ENCODE results near the gene E2F2. TPM values are rescaled to one million over a fixed set of nuclear protein-coding genes. Genes with fewer than 3 reads are reported as not detected.
A peak's percentile ranks its signal among the peaks of the same experiment; 100 is the strongest.

E2F2 gene
- total and polyA plus RNA-seq, 7 donors: 0.03 to 0.32 (median 0.06) TPM; not detected in 2

DNA sequence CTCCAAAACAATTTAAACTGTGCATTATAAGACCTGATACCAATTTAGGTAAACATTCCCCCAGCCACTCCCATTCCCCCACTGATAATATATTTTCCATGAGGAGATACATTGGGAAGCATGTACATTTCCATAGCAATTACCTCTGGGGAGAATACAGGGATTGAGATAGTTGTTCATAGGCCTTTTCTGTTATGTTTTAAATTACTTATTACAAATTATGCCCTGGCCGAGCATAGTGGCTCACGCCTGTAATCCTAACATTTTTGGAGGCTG, 51.4 kb downstream of the E2F2 start:
- no peak for DNase-seq
- WGBS, 3 donors: 47 to 80% (median 59%) methylated on average over 2 of the region's 2 CpGs
- Histone ChIP-seq H3K4me1 (peaks cover 59% of the 10 kb centered on the region), H3K27me3 (ENCODE audit: insufficient read depth in 3 of 3, low read length in 2 of 3) (no peaks in the 10 kb centered on the region), H3K27ac (peak overlapping the region; percentile 87), H3K36me3 (ENCODE audit: insufficient read depth in 1 of 2, low read depth in 1 of 2) (no peaks in the 10 kb centered on the region), H3K9me3 (no peaks in the 10 kb centered on the region), H3K4me3 (peak overlapping the region; percentile 27)
- intact Hi-C loops (cut with DNase I): loop anchor here in 1 of 2 donors (5.0 kb wide), 1 partner anchor 57 kb away; the partner anchor contains the start of gene TCEA3
- no peak for ATAC-seq
- TF ChIP-seq, protein P1, sequence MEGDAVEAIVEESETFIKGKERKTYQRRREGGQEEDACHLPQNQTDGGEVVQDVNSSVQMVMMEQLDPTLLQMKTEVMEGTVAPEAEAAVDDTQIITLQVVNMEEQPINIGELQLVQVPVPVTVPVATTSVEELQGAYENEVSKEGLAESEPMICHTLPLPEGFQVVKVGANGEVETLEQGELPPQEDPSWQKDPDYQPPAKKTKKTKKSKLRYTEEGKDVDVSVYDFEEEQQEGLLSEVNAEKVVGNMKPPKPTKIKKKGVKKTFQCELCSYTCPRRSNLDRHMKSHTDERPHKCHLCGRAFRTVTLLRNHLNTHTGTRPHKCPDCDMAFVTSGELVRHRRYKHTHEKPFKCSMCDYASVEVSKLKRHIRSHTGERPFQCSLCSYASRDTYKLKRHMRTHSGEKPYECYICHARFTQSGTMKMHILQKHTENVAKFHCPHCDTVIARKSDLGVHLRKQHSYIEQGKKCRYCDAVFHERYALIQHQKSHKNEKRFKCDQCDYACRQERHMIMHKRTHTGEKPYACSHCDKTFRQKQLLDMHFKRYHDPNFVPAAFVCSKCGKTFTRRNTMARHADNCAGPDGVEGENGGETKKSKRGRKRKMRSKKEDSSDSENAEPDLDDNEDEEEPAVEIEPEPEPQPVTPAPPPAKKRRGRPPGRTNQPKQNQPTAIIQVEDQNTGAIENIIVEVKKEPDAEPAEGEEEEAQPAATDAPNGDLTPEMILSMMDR (IDR thresholded peaks at IDR 0.05): no peak

DNA sequence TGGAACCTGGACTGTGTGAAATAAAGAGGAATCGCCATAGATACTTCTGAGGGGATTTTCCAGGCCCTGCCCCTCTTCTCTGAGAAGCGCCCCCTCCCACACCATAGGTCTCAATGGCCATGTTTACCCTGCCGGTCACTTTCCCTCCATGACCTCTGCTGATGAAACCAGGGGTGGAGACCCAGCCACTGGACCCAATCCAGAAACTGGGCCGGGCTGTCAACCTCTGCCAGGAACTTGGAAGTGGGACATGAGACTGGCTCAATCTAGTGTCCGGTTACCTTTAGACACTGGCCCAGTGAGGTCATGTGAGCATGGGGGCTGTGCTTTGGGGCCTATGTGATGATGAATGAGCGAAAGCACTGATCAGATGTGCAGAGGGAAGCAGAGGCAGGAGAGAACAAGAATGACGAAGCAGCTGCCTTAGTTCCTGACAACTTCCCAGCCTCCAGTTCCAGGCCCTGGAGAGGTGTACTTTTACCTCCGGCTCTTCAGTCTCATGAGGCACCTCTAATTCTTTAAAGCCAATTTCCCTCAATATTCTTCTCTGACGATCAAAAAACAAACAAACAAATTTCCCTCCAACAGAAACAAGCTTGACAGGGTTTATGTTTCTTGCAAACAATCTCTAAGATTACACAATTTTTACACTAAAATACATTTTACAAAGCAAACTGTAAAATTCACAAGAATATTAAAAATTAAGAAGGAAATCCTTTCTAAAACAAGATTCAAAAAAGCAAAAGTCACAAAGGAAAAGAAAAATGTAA, 52.0 kb downstream of the E2F2 start:
- H3K4me3 ChIP-seq: peak overlapping the region; percentile 27
- H3K36me3 ChIP-seq (ENCODE audit: insufficient read depth in 1 of 2, low read depth in 1 of 2): no peaks in the 10 kb centered on the region
- no peaks in the 10 kb centered on the region for H3K27me3 ChIP-seq (ENCODE audit: insufficient read depth in 3 of 3, low read length in 2 of 3)
- peak overlapping the region; percentile 87 for H3K27ac ChIP-seq
- DNase-seq (peak; percentile 90 to 96), ATAC-seq (peak; percentile 90 to 95 (median 90))
- TF ChIP-seq, protein P1 (IDR thresholded peaks at IDR 0.05): peak; percentile 6
- intact Hi-C loops (cut with DNase I): loop anchor here in 1 of 2 donors (5.0 kb wide), 1 partner anchor 57 kb away; the partner anchor contains the start of gene TCEA3
- no peaks in the 10 kb centered on the region for H3K9me3 ChIP-seq
- WGBS, 3 donors: 14 to 21% (median 15%) methylated on average over 9 of the region's 9 CpGs
- H3K4me1 ChIP-seq: peaks cover 64% of the 10 kb centered on the region

DNA sequence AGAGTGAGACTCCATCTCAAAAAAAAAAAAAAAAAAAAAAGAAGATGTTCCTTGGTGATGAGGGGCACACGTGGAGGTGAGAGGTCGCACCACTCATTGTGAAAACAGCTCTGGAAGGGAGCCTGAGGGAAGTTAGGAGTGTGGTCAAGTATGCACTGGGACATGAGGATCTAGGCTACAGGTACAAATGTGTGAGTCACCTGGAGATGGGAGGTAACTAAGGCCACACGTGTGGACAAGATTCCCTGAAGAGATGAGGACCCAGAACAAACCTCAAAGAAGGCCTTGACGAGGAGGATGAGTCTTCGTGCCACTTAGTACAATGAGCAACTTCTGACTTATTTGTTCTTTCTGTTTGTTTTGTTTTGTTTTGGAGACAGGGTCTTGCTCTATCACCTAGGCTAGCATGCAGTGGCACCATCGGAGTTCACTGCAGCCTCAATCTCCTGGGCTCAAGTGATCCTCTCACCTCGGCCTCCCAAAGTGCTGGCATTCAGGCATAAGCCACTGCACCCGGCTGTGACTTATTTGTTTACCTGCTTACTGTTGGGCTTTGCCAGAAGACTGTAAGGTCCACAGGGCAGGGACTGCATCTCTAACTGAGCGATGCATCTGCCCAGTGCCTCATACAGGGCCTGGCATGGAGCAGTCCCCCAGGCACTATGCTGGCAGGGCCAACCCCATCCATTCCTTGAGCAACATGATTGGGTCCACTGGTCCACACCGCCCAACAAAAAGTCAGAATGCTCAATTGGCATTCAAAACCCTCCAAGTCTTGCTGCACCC, 53.5 kb downstream of the E2F2 start:
- TF ChIP-seq, protein P1 (IDR thresholded peaks at IDR 0.05): no peak
- Histone ChIP-seq H3K27ac (peak overlapping the region; percentile 87), H3K36me3 (ENCODE audit: insufficient read depth in 1 of 2, low read depth in 1 of 2) (no peaks in the 10 kb centered on the region), H3K4me3 (no peak overlapping the region), H3K4me1 (peaks cover 60% of the 10 kb centered on the region), H3K9me3 (no peaks in the 10 kb centered on the region), H3K27me3 (ENCODE audit: insufficient read depth in 3 of 3, low read length in 2 of 3) (no peaks in the 10 kb centered on the region)
- ATAC-seq (peak in 2 of 4 donors; percentile 6 to 12), DNase-seq (no peak)
- 79 to 84% (median 82%) methylated on average over 10 of the region's 10 CpGs for WGBS, 3 donors
- intact Hi-C loops (cut with DNase I): loop anchor here in 1 of 2 donors (5.0 kb wide), 1 partner anchor 55 kb away; the partner anchor contains the start of gene TCEA3

DNA sequence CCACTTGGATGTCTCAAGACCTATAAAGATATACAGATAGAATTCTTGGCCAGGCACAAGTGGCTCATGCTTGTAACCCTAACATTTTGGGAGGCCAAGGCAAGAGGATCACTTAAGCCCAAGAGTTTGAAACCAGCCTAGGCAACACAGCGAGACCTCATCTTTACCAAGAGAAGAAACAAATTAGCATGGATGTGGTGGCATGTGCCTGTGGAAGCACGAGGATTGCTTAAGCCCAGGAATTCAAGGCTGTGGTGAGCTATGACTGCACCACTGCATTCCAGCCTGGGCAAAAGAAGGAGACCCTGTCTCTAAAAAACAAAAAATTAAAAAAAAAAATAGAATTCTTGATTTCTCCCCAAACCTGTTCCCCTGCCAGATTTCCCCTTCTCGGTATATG, 55.4 kb downstream of the E2F2 start:
- peaks cover 52% of the 10 kb centered on the region for H3K4me1 ChIP-seq
- no peaks in the 10 kb centered on the region for H3K36me3 ChIP-seq (ENCODE audit: insufficient read depth in 1 of 2, low read depth in 1 of 2)
- no peak for ATAC-seq
- H3K27me3 ChIP-seq (ENCODE audit: insufficient read depth in 3 of 3, low read length in 2 of 3): no peaks in the 10 kb centered on the region
- intact Hi-C loops (cut with DNase I): loop anchor here in 1 of 2 donors (5.0 kb wide), 1 partner anchor 53 kb away; the partner anchor contains the start of gene TCEA3
- no peak overlapping the region for H3K4me3 ChIP-seq
- H3K27ac ChIP-seq: peak overlapping the region; percentile 56
- TF ChIP-seq, protein P1 (IDR thresholded peaks at IDR 0.05): no peak
- DNase-seq: no peak
- 43 to 61% (median 48%) methylated on average over 3 of the region's 3 CpGs for WGBS, 3 donors
- H3K9me3 ChIP-seq: no peaks in the 10 kb centered on the region
